AG04450 (cell line): ENCODE results near the gene LMBR1L. TPM values are rescaled to one million over a fixed set of nuclear protein-coding genes. Genes with fewer than 3 reads are reported as not detected.

Experiments
- CTCF ChIA-PET: fragments of 300-600, 350-600 bp; formaldehyde crosslinking; extraction: SDS; loops from one replicate; lab custom pipeline; 2022; ENCODE audit warnings: antibody characterized with exemption, inconsistent platforms; lab: Charles Lee
- POLR2A ChIA-PET: fragments of 350-600 bp; formaldehyde crosslinking; extraction: SDS; loops from one replicate; lab custom pipeline; 2021; ENCODE audit warnings: antibody characterized with exemption, inconsistent platforms; lab: Yijun Ruan, JAX
- DNase-seq: peaks from one replicate; pipeline ENCODE4 v3.0.0-alpha.2; 2011; ENCODE audit warnings: low read depth, low spot score
- H3K27ac ChIP-seq: one replicate; pipeline ENCODE4 v1.5.1; 2012; ENCODE audit warnings: low read depth, low read length, control low read depth
- H3K27me3 ChIP-seq: one replicate; pipeline ENCODE4 v1.6.0; 2012; ENCODE audit warnings: low read length; ENCODE audit not compliant: control insufficient read depth, insufficient read depth
- H3K4me3 ChIP-seq: 2 replicates; pipeline ENCODE4 v1.5.1; 2011; ENCODE audit warnings: mild to moderate bottlenecking, low read depth, low read length, control low read depth
- H3K9me3 ChIP-seq: 2 replicates; pipeline ENCODE4 v1.5.1; 2012; ENCODE audit warnings: low read length; ENCODE audit not compliant: control insufficient read depth, insufficient read depth
- CTCF ChIP-seq: IDR thresholded peaks from 2 replicates; pipeline ENCODE4 v1.5.1; 2011; ENCODE audit warnings: low read depth, low read length, control low read depth, inconsistent platforms
- polyA plus RNA-seq: library from polyadenylated mRNA; depleted of rRNA; stranded (reverse); fragments of >200 nt; gene quantifications from 2 replicates; pipeline ENCODE4 v1.2.3, GENCODE V29; 2011; rRNA removed
- small RNA-seq: library from RNA; depleted of rRNA; stranded (forward); fragments of <200 nt; gene quantifications from one replicate; pipeline ENCODE3, GENCODE V24; 2012; ENCODE audit warnings: low read depth; ENCODE audit not compliant: insufficient read length

Gene LMBR1L
- polyA plus RNA-seq, 1 experiment: 34.1 TPM

- Histone ChIP-seq H3K9me3 (no peaks in the 10 kb centered on the region; the same call in 1 of the 2 replicates), H3K27me3 (no peaks in the 10 kb centered on the region), H3K4me3 (no peak overlapping the region), H3K27ac (no peak overlapping the region)
- TF ChIP-seq CTCF: no peak
- no peak for DNase-seq
- POLR2A ChIA-PET: no interaction called here
- CTCF ChIA-PET: no interaction called here
Observed at GRCh38 chr12:49050507-49051372, 59.9 kb downstream of the LMBR1L start.

GRCh38 chr12:49049566-49050224, 61.0 kb downstream of the LMBR1L start:
- peak overlapping the region; percentile 31 for H3K27ac ChIP-seq
- no peak overlapping the region for H3K4me3 ChIP-seq
- ChIA-PET CTCF (no interaction called here), POLR2A (interaction anchor here (0.5 kb wide), 1 partner anchor 186 kb away, joined by 3 read pairs; no protein-coding TSS in a partner anchor)
- no peaks in the 10 kb centered on the region for H3K27me3 ChIP-seq
- no peak for TF ChIP-seq CTCF
- no peaks in the 10 kb centered on the region; the same call in 1 of the 2 replicates for H3K9me3 ChIP-seq
- DNase-seq: peak; percentile 16

- Histone ChIP-seq H3K4me3 (no peak overlapping the region), H3K9me3 (no peaks in the 10 kb centered on the region; the same call in 1 of the 2 replicates), H3K27me3 (no peaks in the 10 kb centered on the region), H3K27ac (no peak overlapping the region)
- ChIA-PET CTCF (interaction anchor here (0.8 kb wide), 2 partner anchors 29 to 39 kb away, joined by 3 to 4 read pairs; no protein-coding TSS in a partner anchor), POLR2A (no interaction called here)
- DNase-seq: no peak
- no peak for TF ChIP-seq CTCF
Observed at GRCh38 chr12:49048953-49049352, 61.7 kb downstream of the LMBR1L start.

Small RNA genes lying within 50 kb of the gene (small RNA-seq; reads per million reads assigned to genes)
- gene RF00019: not detected

Other genes with a start within 250 kb of the LMBR1L start
- 0.36 and 0.42 TPM in 2 replicates for gene RND1, start 245.0 kb downstream of the LMBR1L start, polyA plus RNA-seq
- gene FKBP11, start 185.4 kb downstream of the LMBR1L start, polyA plus RNA-seq: 85.9 and 99.2 TPM in 2 replicates
- gene ARF3, start 153.4 kb downstream of the LMBR1L start, polyA plus RNA-seq: 260 TPM in 2 replicates
- 0.24 and 0.26 TPM in 2 replicates for gene WNT10B, start 139.1 kb downstream of the LMBR1L start, polyA plus RNA-seq
- not detected in 2 replicates for gene WNT1, start 132.5 kb downstream of the LMBR1L start, polyA plus RNA-seq
- 0.02 and 0.04 TPM in 2 replicates for gene DDN, start 111.5 kb downstream of the LMBR1L start, polyA plus RNA-seq
- gene PRKAG1, start 92.1 kb downstream of the LMBR1L start, polyA plus RNA-seq: 112 and 130 TPM in 2 replicates
- 8.9 and 11.2 TPM in 2 replicates for gene KMT2D, start 50.1 kb downstream of the LMBR1L start, polyA plus RNA-seq
- gene RHEBL1, start 40.9 kb downstream of the LMBR1L start, polyA plus RNA-seq: 0.31 and 0.51 TPM in 2 replicates
- gene DHH, start 16.0 kb downstream of the LMBR1L start, polyA plus RNA-seq: not detected in 2 replicates
- 2,720 and 2,965 TPM in 2 replicates for gene TUBA1B, start 20.5 kb upstream of the LMBR1L start, polyA plus RNA-seq
- gene TUBA1A, start 78.2 kb upstream of the LMBR1L start, polyA plus RNA-seq: 1,918 and 2,457 TPM in 2 replicates
- 947 and 1,207 TPM in 2 replicates for gene TUBA1C, start 154.2 kb upstream of the LMBR1L start, polyA plus RNA-seq
- not detected in 2 replicates for gene PRPH, start 184.3 kb upstream of the LMBR1L start, polyA plus RNA-seq
- gene TROAP, start 212.4 kb upstream of the LMBR1L start, polyA plus RNA-seq: 7.6 and 10.3 TPM in 2 replicates
- gene C1QL4, start 226.3 kb upstream of the LMBR1L start, polyA plus RNA-seq: 0.06 TPM in 1 of 2 replicates, not detected in the other
- gene DNAJC22, start 236.0 kb upstream of the LMBR1L start, polyA plus RNA-seq: 11.3 and 12.2 TPM in 2 replicates